NCI-H146 treated with DMSO at 0.1 percent for 48 hours (cell line): Measurements from ENCODE around the gene ATP6V1F.

Source experiments
- DNase-seq: peaks from one replicate; lab custom pipeline; 2025; ENCODE audit not compliant: unreplicated experiment; lab: John Stamatoyannopoulos, UW

ATP6V1F gene

GRCh38 chr7:128862571-128863432 is at the start of gene ATP6V1F:
Gene ATP6V1F (plus strand): TSS chr7:128862856. CDS start chr7:128862905, 49 bp downstream.
- DNase-seq = peak; percentile 96

DNA sequence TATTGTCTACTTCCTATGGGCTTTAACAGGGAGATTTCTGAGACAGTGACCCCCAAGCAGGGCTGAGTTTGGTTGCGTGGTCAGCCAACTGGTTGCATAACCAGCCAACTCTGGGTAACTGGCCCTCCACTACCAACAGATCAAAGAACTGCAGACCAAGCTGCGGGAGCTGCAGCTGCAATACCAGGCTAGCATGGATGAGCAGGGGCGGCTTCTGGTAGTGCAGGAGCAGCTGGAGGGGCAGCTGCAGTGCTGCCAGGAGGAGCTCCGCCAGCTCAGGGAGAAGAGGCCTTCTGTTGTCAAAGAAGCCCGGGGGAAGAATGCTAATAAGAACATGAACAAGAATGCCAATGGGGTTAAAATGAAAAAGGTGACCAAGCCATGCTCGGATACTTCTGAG is 48.2 kb upstream of the ATP6V1F start:
- no peak for DNase-seq

DNA sequence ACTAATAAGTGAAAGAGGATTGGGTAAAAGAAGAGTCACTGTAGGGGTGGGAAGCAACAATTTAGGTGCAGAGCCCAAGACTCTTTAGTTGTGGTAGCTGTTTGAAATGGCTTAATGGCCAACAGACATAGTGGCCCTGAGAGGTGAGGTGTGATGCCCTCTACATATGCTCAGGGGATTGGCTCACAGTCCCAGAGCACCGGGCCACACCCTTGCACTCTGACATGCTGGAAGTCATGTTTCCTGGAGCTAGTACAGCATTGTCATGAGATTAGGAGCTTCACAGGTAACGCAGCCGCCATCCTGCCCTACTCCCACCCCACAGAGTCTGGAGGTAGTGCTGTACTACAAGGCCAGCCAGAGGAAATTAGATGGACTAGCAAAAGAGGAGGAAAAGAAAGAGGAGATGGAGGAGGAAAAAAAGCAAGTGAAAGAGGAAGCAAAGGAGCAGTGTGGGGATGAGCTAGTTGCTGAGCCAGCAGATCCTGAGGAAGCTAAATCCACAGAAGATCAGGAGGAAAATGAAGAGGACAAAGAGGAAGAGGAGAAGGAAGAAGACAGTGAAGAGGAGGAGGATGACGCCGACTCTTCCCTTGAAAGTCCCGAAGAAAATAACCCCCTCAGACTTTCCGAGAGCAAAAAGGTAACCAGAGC is 47.2 kb upstream of the ATP6V1F start:
- DNase-seq = no peak

- no peak for DNase-seq
These were observed 44.0 kb upstream of the ATP6V1F start for GRCh38 chr7:128818694-128819093.

GRCh38 chr7:128821724-128822123 is 40.9 kb upstream of the ATP6V1F start:
- no peak for DNase-seq

DNA sequence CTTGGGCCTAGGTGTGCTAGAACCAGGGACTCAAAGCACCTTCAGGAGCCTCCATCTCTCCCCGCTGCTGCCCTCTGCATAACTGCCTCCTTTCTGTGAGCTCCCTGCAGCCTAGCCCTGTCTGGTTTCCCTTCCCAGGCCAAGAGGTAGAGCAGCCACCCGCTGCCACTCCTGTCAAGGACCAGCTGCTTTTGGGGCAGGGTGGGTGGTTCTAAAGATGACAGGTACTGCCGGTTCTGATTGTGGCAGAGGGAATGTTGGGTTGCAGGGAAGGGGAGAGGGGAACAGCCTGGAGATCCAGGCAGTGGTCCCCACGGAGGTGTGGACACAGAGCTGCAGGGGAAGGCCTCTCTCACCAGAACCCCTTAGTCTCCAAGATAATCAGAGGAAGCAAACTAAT is 36.1 kb upstream of the ATP6V1F start:
- DNase-seq = no peak

DNA sequence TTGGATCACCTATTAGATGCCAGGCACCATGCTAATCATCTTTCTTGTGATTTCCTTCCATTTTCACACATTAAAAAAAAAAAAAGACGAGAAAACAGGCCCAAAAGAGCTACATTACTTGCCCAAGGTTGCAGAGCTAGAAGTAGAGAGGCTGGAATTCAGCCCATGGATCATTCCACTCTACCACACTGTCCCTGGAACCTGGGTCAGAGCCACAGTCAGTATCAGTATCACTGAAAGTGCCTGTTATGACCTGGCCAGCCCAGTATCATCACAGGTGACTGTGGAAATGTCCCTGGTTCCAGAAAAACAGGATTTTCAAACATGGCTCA is 35.8 kb upstream of the ATP6V1F start:
- DNase-seq = no peak

GRCh38 chr7:128827248-128827958 is 35.3 kb upstream of the ATP6V1F start:
- no peak for DNase-seq

GRCh38 chr7:128827971-128828711 is 34.5 kb upstream of the ATP6V1F start:
- DNase-seq = no peak

GRCh38 chr7:128829391-128830166 is 33.1 kb upstream of the ATP6V1F start:
- no peak for DNase-seq

- DNase-seq = no peak
These were observed 32.2 kb upstream of the ATP6V1F start, which contains the start of gene FLNC for GRCh38 chr7:128830231-128831177. Gene FLNC (plus strand): TSS chr7:128830406. CDS start chr7:128830638, 232 bp downstream.

- DNase-seq = no peak
These were observed 31.3 kb upstream of the ATP6V1F start for GRCh38 chr7:128831178-128831993.

GRCh38 chr7:128831994-128832879 is 30.4 kb upstream of the ATP6V1F start:
- DNase-seq = no peak

DNA sequence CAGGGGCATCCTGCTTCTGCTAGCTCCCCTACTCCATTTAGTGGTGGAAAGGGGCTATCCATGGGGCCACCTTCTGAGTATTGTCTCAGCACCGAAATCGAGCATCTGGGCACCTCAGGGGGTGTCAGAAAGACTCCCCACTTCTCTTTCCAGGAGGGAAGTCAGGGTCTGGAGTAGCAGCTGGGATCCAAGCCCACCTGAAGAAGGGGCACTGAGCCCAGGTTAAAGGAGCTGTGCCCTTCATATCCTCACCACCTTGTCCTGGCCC is 29.8 kb upstream of the ATP6V1F start:
- DNase-seq = no peak

- no peak for DNase-seq
These were observed 29.3 kb upstream of the ATP6V1F start for GRCh38 chr7:128833148-128833945.

- DNase-seq = no peak
These were observed 28.7 kb upstream of the ATP6V1F start for GRCh38 chr7:128833946-128834325.

DNA sequence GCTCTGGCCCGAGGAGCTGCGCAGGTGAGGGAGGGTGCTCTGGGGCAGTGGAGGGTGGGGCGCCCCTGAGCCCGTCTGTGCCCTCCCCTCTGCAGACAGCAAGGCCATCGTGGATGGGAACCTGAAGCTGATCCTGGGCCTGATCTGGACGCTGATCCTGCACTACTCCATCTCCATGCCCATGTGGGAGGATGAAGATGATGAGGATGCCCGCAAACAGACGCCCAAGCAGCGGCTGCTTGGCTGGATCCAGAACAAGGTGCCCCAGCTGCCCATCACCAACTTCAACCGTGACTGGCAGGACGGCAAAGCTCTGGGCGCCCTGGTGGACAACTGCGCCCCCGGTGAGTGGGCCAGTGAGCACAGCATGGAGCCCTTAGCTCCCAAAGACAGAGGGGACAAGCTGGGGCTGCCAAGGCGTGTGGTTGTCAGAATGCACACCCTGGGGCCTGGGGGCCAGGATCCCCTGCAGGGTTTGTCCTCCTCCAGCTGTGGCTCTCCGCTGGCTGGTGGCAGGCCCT is 27.4 kb upstream of the ATP6V1F start:
- no peak for DNase-seq
